Loucy (cell line): ENCODE results near the gene SDR39U1.
A peak's percentile ranks its signal among the peaks of the same experiment; 100 is the strongest.

Source experiments
- H2AFZ ChIP-seq: fragments of 200-600 bp; sonication (generic); 2 replicates; pipeline ENCODE4 v1.6.0; 2016; ENCODE audit warnings: antibody characterized with exemption, mild to moderate bottlenecking, low read length, moderate library complexity
- H3F3A ChIP-seq: fragments of 200-600 bp; 2 replicates; pipeline ENCODE4 v1.6.0; 2016; ENCODE audit warnings: antibody characterized with exemption, low read depth, mild to moderate bottlenecking
- H3K27me3 ChIP-seq: fragments of 200-600 bp; sonication (generic); 2 replicates; pipeline ENCODE4 v1.6.1; 2014; ENCODE audit warnings: low read length, mild to moderate bottlenecking; ENCODE audit not compliant: insufficient read depth, poor library complexity, severe bottlenecking
- H3K36me3 ChIP-seq: fragments of 200-600 bp; sonication (generic); 2 replicates; pipeline ENCODE4 v1.6.1; 2016; ENCODE audit warnings: low read length; ENCODE audit not compliant: insufficient read depth
- H3K4me1 ChIP-seq: fragments of 200-600 bp; sonication (generic); 2 replicates; pipeline ENCODE4 v1.5.1; 2014; ENCODE audit warnings: low read length, mild to moderate bottlenecking; ENCODE audit not compliant: insufficient read depth, poor library complexity, severe bottlenecking
- H3K4me2 ChIP-seq: fragments of 200-600 bp; sonication (generic); 2 replicates; pipeline ENCODE4 v1.6.0; 2014; ENCODE audit warnings: antibody characterized with exemption, low read length, low read depth, mild to moderate bottlenecking; ENCODE audit not compliant: poor library complexity, severe bottlenecking
- H3K4me3 ChIP-seq: fragments of 200-600 bp; sonication (generic); 2 replicates; pipeline ENCODE4 v1.5.1; 2014; ENCODE audit warnings: low read length, mild to moderate bottlenecking, mixed read lengths; ENCODE audit not compliant: poor library complexity, severe bottlenecking
- H3K79me2 ChIP-seq: fragments of 200-600 bp; sonication (generic); 2 replicates; pipeline ENCODE4 v1.6.1; 2014; ENCODE audit warnings: low read length; ENCODE audit not compliant: insufficient read depth
- H3K9ac ChIP-seq: fragments of 200-600 bp; sonication (generic); 2 replicates; pipeline ENCODE4 v1.6.0; 2014; ENCODE audit warnings: mild to moderate bottlenecking, low read depth, low read length, moderate library complexity; ENCODE audit not compliant: poor library complexity, severe bottlenecking
- H3K9me2 ChIP-seq: fragments of 200-600 bp; sonication (generic); replicated peaks from 2 replicates; pipeline ENCODE4 v1.6.1; 2016; ENCODE audit warnings: low read depth, low read length, mixed read lengths
- H3K9me3 ChIP-seq: fragments of 200-600 bp; sonication (generic); 2 replicates; pipeline ENCODE4 v1.6.1; 2014; ENCODE audit warnings: mild to moderate bottlenecking, antibody characterized with exemption, low read length, low read depth; ENCODE audit not compliant: insufficient read depth
- H4K20me1 ChIP-seq: fragments of 200-600 bp; sonication (generic); 2 replicates; pipeline ENCODE4 v1.6.0; 2014; ENCODE audit warnings: antibody characterized with exemption, low read length, mild to moderate bottlenecking; ENCODE audit not compliant: insufficient read depth, poor library complexity, severe bottlenecking
- EZH2phosphoT487 ChIP-seq: fragments of 200-600 bp; IDR thresholded peaks from 2 replicates; pipeline ENCODE4 v1.6.1; 2018; ENCODE audit warnings: antibody characterized with exemption, mild to moderate bottlenecking, moderate library complexity, borderline replicate concordance
- TF ChIP-seq, protein P1 (sequence below): fragments of 200-600 bp; sonication (generic); conservative IDR thresholded peaks from 2 replicates; pipeline ENCODE4 v1.5.1; 2014; ENCODE audit warnings: mild to moderate bottlenecking, antibody characterized with exemption, low read length

Gene SDR39U1

DNA sequence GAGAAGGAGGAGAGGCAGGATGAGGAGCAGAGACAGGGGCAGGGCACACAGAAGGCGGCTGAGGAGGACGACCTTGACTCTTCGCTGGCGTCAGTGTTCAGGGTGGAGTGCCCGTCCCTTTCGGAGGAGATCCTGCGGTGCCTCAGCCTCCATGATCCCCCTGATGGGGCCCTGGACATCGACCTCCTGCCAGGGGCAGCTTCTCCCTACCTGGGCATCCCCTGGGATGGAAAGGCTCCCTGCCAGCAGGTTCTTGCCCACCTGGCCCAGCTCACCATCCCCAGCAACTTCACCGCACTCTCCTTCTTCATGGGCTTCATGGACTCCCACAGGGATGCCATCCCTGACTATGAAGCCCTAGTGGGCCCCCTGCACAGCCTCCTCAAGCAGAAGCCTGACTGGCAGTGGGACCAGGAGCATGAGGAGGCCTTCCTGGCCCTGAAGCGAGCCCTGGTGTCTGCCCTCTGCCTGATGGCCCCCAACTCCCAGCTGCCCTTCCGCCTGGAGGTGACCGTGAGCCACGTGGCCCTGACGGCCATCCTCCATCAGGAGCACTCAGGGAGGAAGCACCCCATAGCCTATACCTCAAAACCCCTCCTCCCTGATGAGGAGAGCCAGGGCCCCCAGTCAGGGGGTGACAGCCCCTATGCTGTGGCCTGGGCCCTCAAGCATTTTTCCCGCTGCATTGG is 27.7 kb downstream of the SDR39U1 start:
- H3K27me3 ChIP-seq, result no peaks in the 10 kb centered on the region
- H3K9me2 ChIP-seq, result no peaks in the 10 kb centered on the region
- H4K20me1 ChIP-seq, result no peaks in the 10 kb centered on the region
- H3K36me3 ChIP-seq, result peaks cover 20% of the 10 kb centered on the region; the same call in 1 of the 2 replicates
- H3K4me3 ChIP-seq, result no peak overlapping the region
- no peak for TF ChIP-seq EZH2phosphoT487
- TF ChIP-seq, protein P1, sequence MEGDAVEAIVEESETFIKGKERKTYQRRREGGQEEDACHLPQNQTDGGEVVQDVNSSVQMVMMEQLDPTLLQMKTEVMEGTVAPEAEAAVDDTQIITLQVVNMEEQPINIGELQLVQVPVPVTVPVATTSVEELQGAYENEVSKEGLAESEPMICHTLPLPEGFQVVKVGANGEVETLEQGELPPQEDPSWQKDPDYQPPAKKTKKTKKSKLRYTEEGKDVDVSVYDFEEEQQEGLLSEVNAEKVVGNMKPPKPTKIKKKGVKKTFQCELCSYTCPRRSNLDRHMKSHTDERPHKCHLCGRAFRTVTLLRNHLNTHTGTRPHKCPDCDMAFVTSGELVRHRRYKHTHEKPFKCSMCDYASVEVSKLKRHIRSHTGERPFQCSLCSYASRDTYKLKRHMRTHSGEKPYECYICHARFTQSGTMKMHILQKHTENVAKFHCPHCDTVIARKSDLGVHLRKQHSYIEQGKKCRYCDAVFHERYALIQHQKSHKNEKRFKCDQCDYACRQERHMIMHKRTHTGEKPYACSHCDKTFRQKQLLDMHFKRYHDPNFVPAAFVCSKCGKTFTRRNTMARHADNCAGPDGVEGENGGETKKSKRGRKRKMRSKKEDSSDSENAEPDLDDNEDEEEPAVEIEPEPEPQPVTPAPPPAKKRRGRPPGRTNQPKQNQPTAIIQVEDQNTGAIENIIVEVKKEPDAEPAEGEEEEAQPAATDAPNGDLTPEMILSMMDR, result no peak
- H3K4me1 ChIP-seq, result no peaks in the 10 kb centered on the region
- no peaks in the 10 kb centered on the region for H3F3A ChIP-seq
- H2AFZ ChIP-seq, result no peak overlapping the region
- H3K79me2 ChIP-seq, result no peaks in the 10 kb centered on the region
- no peak overlapping the region for H3K4me2 ChIP-seq
- H3K9me3 ChIP-seq, result no peaks in the 10 kb centered on the region
- H3K9ac ChIP-seq, result no peak overlapping the region

DNA sequence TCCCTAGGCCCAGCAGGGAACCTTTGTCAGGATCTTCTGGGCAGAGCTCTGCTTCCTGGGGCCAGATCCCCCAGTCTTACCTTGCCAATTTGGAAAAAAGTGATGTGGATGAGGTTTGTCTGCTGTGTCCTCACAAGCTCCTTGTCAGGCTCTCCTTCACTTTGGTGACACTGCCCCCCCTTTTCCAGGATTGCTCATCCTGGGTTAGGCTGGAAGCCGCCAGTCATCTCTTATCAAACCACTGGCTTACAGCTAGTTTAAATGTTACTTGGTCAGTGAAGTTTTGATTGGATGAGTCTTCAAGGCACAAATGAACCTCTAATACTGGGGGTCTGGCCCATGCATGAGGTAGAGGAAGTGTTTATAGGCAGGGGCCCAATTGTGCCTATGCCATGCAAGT is 28.5 kb downstream of the SDR39U1 start:
- no peak overlapping the region for H3K9ac ChIP-seq

DNA sequence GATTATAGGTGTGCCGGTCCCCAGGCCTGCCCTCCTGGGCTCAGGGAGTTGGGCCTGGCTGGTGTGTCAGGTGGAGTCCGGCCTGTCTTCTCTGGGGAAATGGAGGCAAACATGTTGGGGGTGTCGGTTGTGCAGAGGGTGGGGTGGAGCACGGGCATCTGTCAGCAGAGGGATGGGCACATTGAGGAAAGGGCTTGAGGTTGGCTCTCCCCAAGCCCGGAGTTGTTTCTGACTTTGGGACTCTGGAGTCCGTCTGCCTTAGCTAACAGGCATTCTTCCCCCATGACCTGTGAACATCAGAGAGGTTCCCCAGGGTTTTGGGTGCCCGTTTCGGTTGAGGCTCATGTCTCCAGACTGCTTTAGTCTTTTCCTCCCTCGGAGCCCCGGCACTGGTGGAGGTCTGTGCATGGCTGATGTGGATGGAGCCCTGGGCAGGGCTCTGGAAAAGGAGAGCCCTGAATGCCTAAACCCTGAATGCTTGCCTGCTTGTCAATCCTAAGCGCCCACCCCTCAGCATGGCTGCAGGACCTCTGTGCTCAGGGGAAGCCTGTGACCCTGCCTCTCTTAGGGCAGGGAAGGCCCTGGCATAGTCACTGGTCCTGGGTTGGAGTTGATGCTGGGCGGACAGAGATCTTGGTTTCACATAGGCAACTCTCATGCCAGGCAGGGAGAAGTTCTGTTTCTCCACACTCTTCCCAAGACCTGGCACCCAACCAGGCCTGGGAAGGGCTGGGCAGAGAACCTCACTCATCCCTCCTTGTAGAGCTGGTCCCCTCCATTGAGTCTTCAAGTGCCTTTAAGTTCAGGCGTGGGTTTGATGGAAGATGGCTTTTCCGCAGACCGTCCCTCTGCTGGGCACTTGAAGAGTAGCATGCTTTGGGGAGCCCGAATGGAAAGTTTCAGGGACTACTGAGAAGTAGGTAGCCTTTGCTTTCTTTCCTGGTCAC is 30.9 kb downstream of the SDR39U1 start:
- H3F3A ChIP-seq, result no peaks in the 10 kb centered on the region
- H3K9me2 ChIP-seq, result no peaks in the 10 kb centered on the region
- no peak overlapping the region for H3K4me2 ChIP-seq
- H2AFZ ChIP-seq, result no peak overlapping the region
- H3K4me3 ChIP-seq, result no peak overlapping the region
- TF ChIP-seq, protein P1, result peak; percentile 83
- TF ChIP-seq EZH2phosphoT487, result no peak
- H3K36me3 ChIP-seq, result peaks cover 35% of the 10 kb centered on the region; the same call in 1 of the 2 replicates
- H3K9me3 ChIP-seq, result no peaks in the 10 kb centered on the region
- no peaks in the 10 kb centered on the region for H3K27me3 ChIP-seq
- H3K79me2 ChIP-seq, result no peaks in the 10 kb centered on the region
- H3K4me1 ChIP-seq, result peaks cover 3% of the 10 kb centered on the region
- H4K20me1 ChIP-seq, result no peaks in the 10 kb centered on the region
- no peak overlapping the region for H3K9ac ChIP-seq

More for the DNA sequence above, 28.5 kb downstream of the SDR39U1 start:
- Histone ChIP-seq H3K9me3 (no peaks in the 10 kb centered on the region), H3K79me2 (no peaks in the 10 kb centered on the region), H3K36me3 (peaks cover 25% of the 10 kb centered on the region; the same call in 1 of the 2 replicates), H3K4me1 (no peaks in the 10 kb centered on the region), H3K4me2 (no peak overlapping the region), H3K4me3 (no peak overlapping the region), H3F3A (no peaks in the 10 kb centered on the region), H2AFZ (no peak overlapping the region), H4K20me1 (no peaks in the 10 kb centered on the region), H3K27me3 (no peaks in the 10 kb centered on the region), H3K9me2 (no peaks in the 10 kb centered on the region)
- TF ChIP-seq EZH2phosphoT487, result no peak
- TF ChIP-seq, protein P1, result no peak
